Body of pancreas (tissue), 4 donors: Measurements from ENCODE around the gene FTCD.

Experiments
- CTCF ChIP-seq, 7 experiments: fragments of 450-650 bp in 4 of 7; fragments of 200-600 bp in 3 of 7; sonication (generic) in 3 of 7; IDR thresholded peaks; one replicate each; pipeline ENCODE4 v1.5.1; 2016 to 2019; ENCODE audit warnings: antibody characterized with exemption in 7 of 7
- POLR2A ChIP-seq, 3 donors: fragments of 450-650 bp; IDR thresholded peaks; one replicate each; pipeline ENCODE4 v1.6.1; 2016; ENCODE audit warnings: antibody characterized with exemption in 3 of 3, mild to moderate bottlenecking in 2 of 3

GRCh38 chr21:46092811-46093667 is 62.3 kb downstream of the FTCD start:
- TF ChIP-seq CTCF (IDR thresholded peaks at IDR 0.05): no peak
- no peak for TF ChIP-seq POLR2A (IDR thresholded peaks at IDR 0.05)
